Parathyroid adenoma (tissue), 2 donors: ENCODE data around the gene ITPKB.

Experiments used
- H2AFZ ChIP-seq: fragments of 300-600 bp; sonication (generic); one replicate; pipeline ENCODE4 v1.7.0; 2017; ENCODE audit warnings: antibody characterized with exemption, mild to moderate bottlenecking
- H3K27ac ChIP-seq: fragments of 300-600 bp; sonication (generic); one replicate; pipeline ENCODE4 v1.7.0; 2017
- H3K27me3 ChIP-seq: fragments of 300-600 bp; sonication (generic); one replicate; pipeline ENCODE4 v1.7.0; 2017; ENCODE audit warnings: low read length; ENCODE audit not compliant: control insufficient read depth, insufficient read depth
- H3K36me3 ChIP-seq: fragments of 300-600 bp; sonication (generic); one replicate; pipeline ENCODE4 v1.7.0; 2017; ENCODE audit warnings: low read length; ENCODE audit not compliant: control insufficient read depth, insufficient read depth
- H3K4me1 ChIP-seq: fragments of 300-600 bp; sonication (generic); one replicate; pipeline ENCODE4 v1.7.0; 2017; ENCODE audit warnings: control low read depth
- H3K4me2 ChIP-seq: fragments of 300-600 bp; sonication (generic); one replicate; pipeline ENCODE4 v1.7.0; 2017; ENCODE audit warnings: low read length
- H3K4me3 ChIP-seq: fragments of 300-600 bp; sonication (generic); one replicate; pipeline ENCODE4 v1.7.0; 2017; ENCODE audit warnings: low read depth, low read length
- H3K79me2 ChIP-seq: fragments of 300-600 bp; sonication (generic); one replicate; pipeline ENCODE4 v1.7.0; 2017; ENCODE audit warnings: control low read depth
- H3K9ac ChIP-seq: fragments of 300-600 bp; sonication (generic); one replicate; pipeline ENCODE4 v1.7.0; 2017; ENCODE audit warnings: mild to moderate bottlenecking
- H3K9me3 ChIP-seq: fragments of 300-600 bp; sonication (generic); one replicate; pipeline ENCODE4 v1.7.0; 2017; ENCODE audit warnings: low read length; ENCODE audit not compliant: control insufficient read depth
- CTCF ChIP-seq: fragments of 300-600 bp; sonication (generic); IDR thresholded peaks from one replicate; pipeline ENCODE4 v1.7.0; 2017; ENCODE audit warnings: antibody characterized with exemption, mild to moderate bottlenecking
- donor health status: primary hyperparathyroidism.

Gene ITPKB

GRCh38 chr1:226586116-226586515 is 153.0 kb downstream of the ITPKB start:
- Histone ChIP-seq H2AFZ (no peak overlapping the region), H3K79me2 (no peaks in the 10 kb centered on the region), H3K9ac (no peak overlapping the region), H3K4me1 (no peaks in the 10 kb centered on the region), H3K36me3 (no peaks in the 10 kb centered on the region), H3K27ac (no peak overlapping the region), H3K4me3 (no peak overlapping the region), H3K27me3 (no peaks in the 10 kb centered on the region), H3K9me3 (no peaks in the 10 kb centered on the region), H3K4me2 (no peak overlapping the region)
- TF ChIP-seq CTCF = no peak

- H3K4me2 ChIP-seq = no peak overlapping the region
- H3K4me1 ChIP-seq = no peaks in the 10 kb centered on the region
- no peak overlapping the region for H3K9ac ChIP-seq
- H2AFZ ChIP-seq = no peak overlapping the region
- H3K4me3 ChIP-seq = no peak overlapping the region
- no peaks in the 10 kb centered on the region for H3K36me3 ChIP-seq
- H3K27me3 ChIP-seq = no peaks in the 10 kb centered on the region
- no peaks in the 10 kb centered on the region for H3K79me2 ChIP-seq
- TF ChIP-seq CTCF = no peak
- H3K27ac ChIP-seq = no peak overlapping the region
- no peaks in the 10 kb centered on the region for H3K9me3 ChIP-seq
Measured at GRCh38 chr1:226584164-226584563, 154.9 kb downstream of the ITPKB start.

GRCh38 chr1:226582966-226583365 is 156.1 kb downstream of the ITPKB start:
- H3K27ac ChIP-seq = no peak overlapping the region

More at GRCh38 chr1:226582966-226583365, 156.1 kb downstream of the ITPKB start:
- no peaks in the 10 kb centered on the region for H3K4me1 ChIP-seq
- no peak overlapping the region for H3K4me2 ChIP-seq
- H2AFZ ChIP-seq = no peak overlapping the region
- H3K9ac ChIP-seq = no peak overlapping the region
- H3K27me3 ChIP-seq = no peaks in the 10 kb centered on the region
- TF ChIP-seq CTCF = no peak
- no peak overlapping the region for H3K4me3 ChIP-seq
- H3K9me3 ChIP-seq = no peaks in the 10 kb centered on the region
- H3K36me3 ChIP-seq = no peaks in the 10 kb centered on the region
- no peaks in the 10 kb centered on the region for H3K79me2 ChIP-seq
